WTC11 (cell line): ENCODE results near the gene CDS1.

Source experiments
- CBFB ChIP-seq: sonication (generic); formaldehyde crosslinking; IDR thresholded peaks from 2 replicates; pipeline ENCODE4 v1.8.1; 2022; ENCODE audit warnings: mild to moderate bottlenecking, low read depth, missing genetic modification reagents
- CREM ChIP-seq: sonication (generic); formaldehyde crosslinking; IDR thresholded peaks from 2 replicates; pipeline ENCODE4 v1.8.1; 2022; ENCODE audit warnings: mild to moderate bottlenecking, missing genetic modification reagents, moderate library complexity
- CTCF ChIP-seq: fragments of 200-600 bp; IDR thresholded peaks from 2 replicates; pipeline ENCODE4 v1.8.0; 2022; ENCODE audit warnings: antibody characterized with exemption
- USF2 ChIP-seq: sonication (generic); formaldehyde crosslinking; IDR thresholded peaks from 2 replicates; pipeline ENCODE4 v1.8.1; 2023; ENCODE audit warnings: mild to moderate bottlenecking, missing genetic modification reagents, moderate library complexity
- ZNF121 ChIP-seq: sonication (generic); formaldehyde crosslinking; IDR thresholded peaks from 2 replicates; pipeline ENCODE4 v1.8.0; 2023; ENCODE audit warnings: missing genetic modification reagents

DNA sequence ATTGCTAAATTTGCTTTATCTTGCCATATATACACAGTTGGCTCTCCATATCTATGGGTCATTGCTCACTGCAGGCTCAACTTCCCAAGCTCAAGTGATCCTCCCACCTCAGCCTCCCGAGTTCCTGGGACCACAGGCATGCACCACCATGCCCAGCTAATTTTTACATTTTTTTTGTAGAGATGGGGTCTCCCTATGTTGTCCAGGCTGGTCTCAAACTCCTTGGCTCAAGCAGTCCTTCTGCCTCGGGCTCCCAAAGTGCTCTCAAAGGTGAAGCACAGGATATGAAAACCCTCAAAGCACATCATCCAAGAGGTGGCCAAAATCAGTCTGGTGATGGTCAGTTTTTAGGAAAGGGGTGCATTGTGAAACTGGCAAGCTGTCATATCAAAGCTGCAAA is 11.8 kb downstream of the CDS1 start:
- TF ChIP-seq CTCF (no peak), ZNF121 (CRISPR knock-in tag) (peak; percentile 92), CREM (CRISPR knock-in tag) (no peak), CBFB (CRISPR knock-in tag) (no peak), USF2 (CRISPR knock-in tag) (no peak)
